MM.1S (cell line): ENCODE results near the gene KRTAP12-4.

ENCODE experiments used
- EZH2 ChIP-seq: fragments of 300-600 bp; sonication (generic); optimal IDR thresholded peaks from 2 replicates; pipeline ENCODE3; 2017; ENCODE audit warnings: low read depth, mild to moderate bottlenecking, antibody characterized with exemption, low read length, mixed read lengths
- TF ChIP-seq, protein P1 (sequence below): fragments of 300-600 bp; sonication (generic); IDR thresholded peaks from 2 replicates; pipeline ENCODE4 v1.5.1; 2016; ENCODE audit warnings: antibody characterized with exemption, low read length, mixed read lengths

DNA sequence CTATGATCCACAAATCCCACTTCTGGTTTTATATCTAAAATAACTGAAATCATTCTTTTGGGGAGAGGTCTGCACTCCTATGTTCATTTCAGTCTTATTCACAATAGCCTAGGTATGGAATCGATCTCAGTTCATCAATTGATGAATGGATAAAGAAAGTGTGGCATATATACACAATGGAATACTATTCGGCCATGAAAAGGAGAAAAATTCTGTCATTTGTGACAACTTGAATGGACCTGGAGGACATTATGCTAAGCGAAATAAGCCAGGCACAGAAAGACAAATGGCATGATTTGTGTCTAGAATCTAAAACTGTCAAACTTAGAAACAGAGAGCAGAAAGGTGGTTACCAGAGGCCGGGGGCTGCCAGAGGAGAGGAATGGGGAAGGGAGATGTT is 48.0 kb downstream of the KRTAP12-4 start:
- TF ChIP-seq EZH2, result no peak
- TF ChIP-seq, protein P1, sequence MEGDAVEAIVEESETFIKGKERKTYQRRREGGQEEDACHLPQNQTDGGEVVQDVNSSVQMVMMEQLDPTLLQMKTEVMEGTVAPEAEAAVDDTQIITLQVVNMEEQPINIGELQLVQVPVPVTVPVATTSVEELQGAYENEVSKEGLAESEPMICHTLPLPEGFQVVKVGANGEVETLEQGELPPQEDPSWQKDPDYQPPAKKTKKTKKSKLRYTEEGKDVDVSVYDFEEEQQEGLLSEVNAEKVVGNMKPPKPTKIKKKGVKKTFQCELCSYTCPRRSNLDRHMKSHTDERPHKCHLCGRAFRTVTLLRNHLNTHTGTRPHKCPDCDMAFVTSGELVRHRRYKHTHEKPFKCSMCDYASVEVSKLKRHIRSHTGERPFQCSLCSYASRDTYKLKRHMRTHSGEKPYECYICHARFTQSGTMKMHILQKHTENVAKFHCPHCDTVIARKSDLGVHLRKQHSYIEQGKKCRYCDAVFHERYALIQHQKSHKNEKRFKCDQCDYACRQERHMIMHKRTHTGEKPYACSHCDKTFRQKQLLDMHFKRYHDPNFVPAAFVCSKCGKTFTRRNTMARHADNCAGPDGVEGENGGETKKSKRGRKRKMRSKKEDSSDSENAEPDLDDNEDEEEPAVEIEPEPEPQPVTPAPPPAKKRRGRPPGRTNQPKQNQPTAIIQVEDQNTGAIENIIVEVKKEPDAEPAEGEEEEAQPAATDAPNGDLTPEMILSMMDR, result no peak
